Kidney capillary endothelial cell (primary cell): ENCODE results near the gene KDM3A.
A peak's percentile ranks its signal among the peaks of the same experiment; 100 is the strongest.

ENCODE experiments used
- DNase-seq: peaks from one replicate; pipeline ENCODE4 v3.0.0-alpha.2; 2018; ENCODE audit warnings: low spot score

Gene KDM3A

GRCh38 chr2:86435531-86435930, 5.6 kb upstream of the KDM3A start:
- no peak for DNase-seq

- no peak for DNase-seq
Observed at GRCh38 chr2:86436328-86436727, 4.8 kb upstream of the KDM3A start.

- DNase-seq: peak; percentile 3
Observed at GRCh38 chr2:86439879-86440630, 1.1 kb upstream of the KDM3A start.

- DNase-seq: no peak
Observed at GRCh38 chr2:86441392-86441881, 266 bp downstream of the KDM3A start.

GRCh38 chr2:86441882-86442641, 891 bp downstream of the KDM3A start:
- DNase-seq: peak; percentile 49

- peak; percentile 87 for DNase-seq
Observed at GRCh38 chr2:86442642-86443005, 1.5 kb downstream of the KDM3A start.

- no peak for DNase-seq
Observed at GRCh38 chr2:86443631-86444350, 2.6 kb downstream of the KDM3A start.

- no peak for DNase-seq
Observed at GRCh38 chr2:86445436-86445835, 4.3 kb downstream of the KDM3A start.

- DNase-seq: no peak
Observed at GRCh38 chr2:86446060-86446459, 4.9 kb downstream of the KDM3A start.

- DNase-seq: no peak
Observed at GRCh38 chr2:86453836-86454235, 12.7 kb downstream of the KDM3A start.

GRCh38 chr2:86454238-86454637, 13.1 kb downstream of the KDM3A start:
- no peak for DNase-seq

GRCh38 chr2:86455181-86455580, 14.0 kb downstream of the KDM3A start:
- DNase-seq: no peak

GRCh38 chr2:86461042-86461743, 20.0 kb downstream of the KDM3A start:
- DNase-seq: no peak

- DNase-seq: no peak
Observed at GRCh38 chr2:86464652-86465051, 23.5 kb downstream of the KDM3A start.

GRCh38 chr2:86466306-86466705, 25.1 kb downstream of the KDM3A start:
- DNase-seq: no peak

GRCh38 chr2:86468162-86469033, 27.2 kb downstream of the KDM3A start:
- DNase-seq: no peak

GRCh38 chr2:86470890-86471289, 29.7 kb downstream of the KDM3A start:
- DNase-seq: no peak

- no peak for DNase-seq
Observed at GRCh38 chr2:86471637-86472036, 30.5 kb downstream of the KDM3A start.

- no peak for DNase-seq
Observed at GRCh38 chr2:86476092-86476491, 34.9 kb downstream of the KDM3A start.

- DNase-seq: no peak
Observed at GRCh38 chr2:86476918-86477317, 35.7 kb downstream of the KDM3A start.

- DNase-seq: no peak
Observed at GRCh38 chr2:86477349-86477748, 36.2 kb downstream of the KDM3A start.
